Fibroblast of skin of right quadriceps (primary cell): ENCODE measurements around the gene PTPN7.
"Not testable (repeated sequence)": the region's sequence is repeated elsewhere in the genome, so short reads cannot be mapped to it uniquely, and the experiment has no call there.

Experiments used
- DNase-seq: peaks from one replicate; pipeline ENCODE4 v3.0.0-alpha.2; 2013

The PTPN7 gene

DNA sequence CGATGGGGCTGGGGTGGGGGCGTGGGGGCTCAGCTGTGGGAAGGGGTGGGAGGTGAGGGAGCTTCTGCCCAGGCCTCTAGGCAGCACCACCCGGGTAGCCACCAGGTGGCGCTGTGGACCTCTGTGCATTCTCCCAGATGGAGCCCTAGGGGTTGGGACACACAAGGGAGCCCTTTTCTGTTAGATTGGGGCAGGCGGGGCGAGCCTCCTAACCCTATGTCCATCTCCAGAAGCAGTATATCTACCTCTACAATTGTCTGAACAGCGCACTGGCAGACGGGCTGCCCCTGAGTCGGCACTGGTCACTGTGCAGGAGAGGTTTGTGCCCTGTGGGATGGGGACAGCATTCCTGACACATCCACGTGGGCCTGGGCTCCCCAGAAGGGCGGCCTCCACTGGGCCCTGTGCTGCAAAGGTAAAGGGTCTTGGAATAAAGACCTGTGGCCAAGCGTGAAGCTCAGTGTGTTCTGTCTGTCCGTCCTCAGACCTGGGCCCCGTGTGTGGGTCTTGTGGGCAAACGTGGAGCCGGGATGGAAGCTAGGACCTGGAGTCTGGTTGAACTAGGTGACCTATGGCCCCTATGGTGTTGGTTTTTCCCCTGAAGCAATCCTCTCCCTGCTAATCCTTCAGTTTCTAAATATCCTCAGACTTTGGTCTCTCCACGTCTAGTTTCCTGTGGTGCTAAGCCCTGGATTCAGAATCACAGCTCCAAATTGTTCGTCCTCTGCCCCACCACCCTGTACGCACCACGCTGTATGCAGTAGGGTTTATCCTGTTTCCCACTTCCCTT, 28.8 kb upstream of the PTPN7 start:
- peak; percentile 46 for DNase-seq

DNA sequence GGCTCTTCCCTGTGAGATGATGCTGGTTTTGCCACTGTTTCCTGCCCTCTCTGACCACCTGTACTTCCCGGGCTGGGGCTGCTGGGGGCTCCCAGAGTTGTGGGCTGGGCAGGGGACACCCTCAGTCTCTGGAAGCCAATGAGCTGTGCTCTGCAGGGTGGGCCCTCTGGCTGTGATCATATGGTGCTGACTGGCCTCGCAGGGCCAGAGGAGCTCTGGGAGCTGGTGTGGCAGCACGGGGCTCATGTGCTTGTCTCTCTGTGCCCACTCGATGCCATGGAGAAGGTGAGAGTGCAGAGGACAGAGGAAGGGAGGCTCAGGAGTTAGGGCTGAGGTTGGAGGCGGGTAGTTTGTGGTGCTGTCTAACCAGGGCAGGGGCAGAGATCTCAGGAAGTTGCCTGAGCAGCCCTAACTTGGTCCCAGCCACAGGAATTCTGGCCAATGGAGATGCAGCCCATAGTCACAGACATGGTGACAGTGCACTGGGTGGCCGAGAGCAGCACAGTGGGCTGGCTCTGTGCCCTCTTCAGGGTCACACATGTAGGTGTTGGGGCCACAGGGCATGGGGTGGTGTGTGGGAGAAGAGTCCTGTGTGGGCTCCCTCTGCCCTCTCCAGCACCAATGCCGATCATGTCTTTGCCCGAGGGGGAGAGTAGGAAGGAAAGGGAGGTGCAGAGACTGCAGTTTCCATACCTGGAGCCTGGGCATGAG, 27.4 kb upstream of the PTPN7 start:
- no peak for DNase-seq

DNA sequence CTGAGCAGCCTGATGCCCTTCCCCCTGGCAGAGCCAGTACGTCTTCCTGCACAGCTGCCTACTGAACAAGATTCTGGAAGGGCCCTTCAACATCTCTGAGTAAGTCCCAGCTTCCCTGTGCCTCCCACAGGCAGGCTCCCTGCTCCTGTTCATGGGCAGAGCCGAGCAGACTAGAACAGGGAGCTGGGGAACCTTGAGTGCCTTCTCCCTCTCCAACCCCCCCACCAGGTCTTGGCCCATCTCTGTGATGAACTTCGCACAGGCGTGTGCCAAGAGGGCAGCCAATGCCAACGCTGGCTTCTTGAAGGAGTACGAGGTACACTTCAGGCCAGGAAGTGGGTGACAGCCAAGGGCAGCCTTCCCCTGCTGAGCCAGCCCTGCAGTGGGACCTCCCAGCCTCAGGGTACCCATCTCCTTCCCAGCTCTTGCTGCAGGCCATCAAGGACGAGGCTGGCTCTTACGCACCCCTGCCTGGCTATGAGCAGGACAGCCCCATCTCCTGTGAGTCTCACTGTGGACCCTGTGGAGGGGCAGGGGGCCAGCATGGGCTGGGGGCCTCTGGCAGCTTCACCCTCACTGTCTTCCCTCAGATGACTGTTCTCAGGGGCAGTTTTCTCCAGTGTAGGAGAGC, 26.8 kb upstream of the PTPN7 start:
- no peak for DNase-seq

DNA sequence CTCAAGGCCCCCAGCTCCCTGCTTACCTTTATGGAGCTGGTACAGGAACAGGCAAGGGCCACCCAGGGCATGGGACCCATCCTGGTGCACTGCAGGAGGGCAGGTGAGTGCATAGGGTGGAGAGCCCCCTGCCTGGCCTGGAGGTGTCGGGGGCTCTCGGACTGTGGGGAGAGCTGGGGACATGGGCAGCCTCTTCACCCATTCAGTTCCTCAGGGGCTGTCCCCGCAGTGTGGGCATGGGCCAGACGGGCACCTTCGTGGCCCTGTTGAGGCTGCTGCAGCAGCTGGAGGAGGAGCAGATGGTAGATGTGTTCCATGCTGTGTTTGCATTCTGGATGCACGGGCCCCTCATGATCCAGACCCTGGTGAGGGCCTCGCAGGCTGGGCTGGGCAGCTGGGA, 25.9 kb upstream of the PTPN7 start:
- no peak for DNase-seq

DNA sequence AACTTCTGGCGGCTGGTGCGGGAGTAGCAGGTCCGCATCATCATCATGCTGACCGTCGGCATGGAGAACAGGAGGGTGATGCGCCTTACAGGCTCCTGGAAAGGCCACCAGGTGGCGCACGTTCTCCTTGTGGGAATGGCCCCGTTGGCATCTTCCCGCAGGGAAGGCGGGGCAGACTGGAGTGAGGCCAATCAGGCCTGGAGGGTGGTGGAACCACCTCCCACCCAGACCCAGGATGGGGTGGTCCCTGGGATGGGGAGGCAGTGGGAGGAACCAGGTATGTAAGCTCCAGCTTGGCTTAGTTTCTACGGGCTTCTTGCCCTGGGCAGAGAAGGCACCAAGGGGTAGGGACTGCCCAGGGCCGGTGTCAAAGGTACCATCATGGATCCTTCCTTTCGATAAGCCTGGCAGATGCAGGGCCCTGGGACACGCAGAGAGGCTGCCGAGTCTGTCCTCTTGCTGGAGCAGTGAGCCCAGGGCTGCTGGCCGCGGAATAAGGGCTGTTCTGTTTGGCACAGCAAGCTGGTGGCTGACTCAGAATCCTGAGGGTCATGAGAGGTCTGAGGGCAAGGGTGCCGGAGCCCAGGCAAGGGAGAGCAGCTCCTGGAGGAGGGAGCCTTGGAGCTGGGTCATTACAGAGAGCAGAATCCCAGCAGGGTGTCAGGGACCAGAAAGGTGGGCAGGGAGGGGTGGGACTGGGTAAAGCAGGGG, 24.5 kb upstream of the PTPN7 start:
- DNase-seq = peak; percentile 82

DNA sequence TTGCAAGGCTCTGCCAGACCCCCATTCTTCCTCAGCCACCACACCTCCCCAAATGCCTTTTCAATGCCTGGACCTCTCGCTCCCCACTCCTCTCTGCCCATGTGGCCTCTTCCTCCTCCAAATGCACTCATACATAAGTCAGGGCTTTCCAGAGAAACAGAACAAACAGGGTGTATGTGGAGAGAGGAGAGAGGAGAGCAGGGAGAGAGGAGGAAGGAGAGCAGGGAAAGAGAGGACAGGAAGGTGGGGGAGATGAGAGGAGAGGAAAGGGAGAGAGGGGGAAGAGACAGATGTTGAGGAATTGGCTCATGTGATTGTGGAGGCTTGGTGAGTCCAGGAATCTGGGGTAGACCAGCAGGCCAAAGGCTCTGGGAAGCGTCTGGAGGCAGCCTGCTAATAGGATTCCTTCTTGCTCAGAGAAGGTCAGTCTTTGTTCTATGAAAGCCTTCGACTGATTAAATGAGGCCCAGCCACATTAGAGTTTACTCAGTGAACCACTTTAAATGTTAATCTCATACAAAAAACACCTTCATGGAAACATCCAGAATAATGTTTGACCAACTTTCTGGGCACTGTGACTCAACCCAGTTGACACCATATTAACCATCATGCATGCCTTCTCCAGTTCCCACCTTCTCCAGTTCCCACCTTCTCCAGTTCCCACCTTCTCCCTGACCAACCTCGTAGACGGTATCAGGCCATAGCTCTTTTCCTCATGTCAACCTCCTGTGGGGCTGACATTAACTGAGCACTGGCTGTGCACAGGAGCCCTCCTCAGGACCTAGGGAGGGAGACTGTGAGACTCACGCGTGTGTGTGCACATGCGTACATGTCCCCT, 21.9 kb upstream of the PTPN7 start:
- DNase-seq = no peak

DNA sequence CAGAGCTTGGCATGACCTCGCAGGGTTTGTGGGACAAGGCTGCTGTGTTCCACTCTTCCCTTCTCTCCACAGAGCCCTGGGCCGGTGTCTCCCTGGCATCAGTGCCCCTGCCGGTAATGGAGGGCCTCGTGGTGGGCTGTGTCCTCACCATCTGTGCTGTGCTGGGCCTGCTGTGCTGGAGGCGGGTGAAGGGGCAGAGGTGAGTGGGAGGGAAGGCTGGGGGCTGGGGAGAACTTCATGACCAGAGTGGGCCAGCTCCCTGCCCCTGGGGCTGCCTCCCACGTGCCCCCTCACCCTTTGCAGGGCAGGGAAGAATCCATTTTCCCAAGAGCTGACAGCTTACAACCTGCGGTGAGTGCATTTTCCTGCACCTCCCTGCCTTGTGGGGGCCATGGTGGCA, 21.2 kb upstream of the PTPN7 start:
- no peak for DNase-seq

DNA sequence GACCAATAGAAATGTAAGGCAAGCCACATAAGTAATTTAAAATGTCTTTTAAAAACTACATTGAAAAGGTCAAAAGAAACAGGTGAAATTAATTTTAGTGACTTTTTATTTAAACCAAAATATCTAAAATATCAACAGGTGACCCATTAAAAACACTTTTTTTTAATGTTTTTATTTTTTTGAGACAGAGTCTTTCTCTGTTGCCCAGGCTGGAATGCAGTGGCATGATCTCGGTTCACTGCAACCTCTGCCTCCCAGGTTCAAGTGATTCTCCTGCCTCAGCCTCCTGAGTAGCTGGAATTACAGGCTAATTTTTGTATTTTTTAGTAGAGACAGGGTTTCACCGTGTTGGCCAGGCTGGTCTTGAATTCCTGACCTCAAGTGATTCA, 20.3 kb upstream of the PTPN7 start:
- DNase-seq = not testable (repeated sequence)

DNA sequence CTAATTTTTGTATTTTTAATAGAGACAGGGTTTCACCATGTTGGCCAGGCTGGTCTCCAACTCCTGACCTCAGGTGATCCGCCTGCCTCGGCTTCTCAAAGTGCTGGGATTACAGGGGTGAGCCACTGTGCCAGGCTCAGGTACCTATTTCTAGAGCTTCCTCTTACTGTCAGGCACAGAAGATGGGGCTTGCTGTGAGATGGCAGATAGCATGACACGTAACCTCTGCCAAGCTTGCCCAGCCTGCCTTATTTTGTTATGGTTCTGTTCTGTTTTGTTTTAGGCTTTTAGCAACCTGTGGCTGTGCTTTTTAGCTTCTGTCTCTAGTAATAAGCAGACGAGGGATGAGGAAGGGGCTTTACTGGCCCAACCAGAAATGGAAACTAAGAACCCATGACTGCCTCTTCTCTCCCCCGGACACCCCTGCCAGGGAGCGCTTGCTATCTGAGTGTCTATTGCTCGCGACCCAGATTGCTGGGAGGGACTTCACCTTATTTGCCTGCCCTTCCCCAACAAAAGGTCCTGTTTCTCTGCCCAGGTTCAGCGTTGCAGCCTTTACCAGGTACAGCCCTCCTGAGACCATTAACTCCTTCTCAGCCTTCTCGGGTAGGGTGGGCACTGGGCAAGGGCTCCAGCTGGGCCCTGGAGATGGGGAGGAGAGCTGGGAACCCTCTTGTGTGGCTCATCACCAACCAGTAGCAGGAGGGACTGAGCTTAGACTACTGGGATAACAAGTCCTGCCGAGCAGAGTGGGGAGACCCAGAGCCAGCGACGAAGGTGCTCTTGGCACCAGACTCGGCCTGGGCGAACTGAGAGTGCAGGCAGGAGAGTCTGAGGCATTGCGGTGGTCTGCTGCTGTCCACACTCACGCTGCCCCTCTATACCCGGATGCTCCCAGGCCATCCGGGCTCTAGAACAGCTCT, 19.7 kb upstream of the PTPN7 start:
- no peak for DNase-seq

DNA sequence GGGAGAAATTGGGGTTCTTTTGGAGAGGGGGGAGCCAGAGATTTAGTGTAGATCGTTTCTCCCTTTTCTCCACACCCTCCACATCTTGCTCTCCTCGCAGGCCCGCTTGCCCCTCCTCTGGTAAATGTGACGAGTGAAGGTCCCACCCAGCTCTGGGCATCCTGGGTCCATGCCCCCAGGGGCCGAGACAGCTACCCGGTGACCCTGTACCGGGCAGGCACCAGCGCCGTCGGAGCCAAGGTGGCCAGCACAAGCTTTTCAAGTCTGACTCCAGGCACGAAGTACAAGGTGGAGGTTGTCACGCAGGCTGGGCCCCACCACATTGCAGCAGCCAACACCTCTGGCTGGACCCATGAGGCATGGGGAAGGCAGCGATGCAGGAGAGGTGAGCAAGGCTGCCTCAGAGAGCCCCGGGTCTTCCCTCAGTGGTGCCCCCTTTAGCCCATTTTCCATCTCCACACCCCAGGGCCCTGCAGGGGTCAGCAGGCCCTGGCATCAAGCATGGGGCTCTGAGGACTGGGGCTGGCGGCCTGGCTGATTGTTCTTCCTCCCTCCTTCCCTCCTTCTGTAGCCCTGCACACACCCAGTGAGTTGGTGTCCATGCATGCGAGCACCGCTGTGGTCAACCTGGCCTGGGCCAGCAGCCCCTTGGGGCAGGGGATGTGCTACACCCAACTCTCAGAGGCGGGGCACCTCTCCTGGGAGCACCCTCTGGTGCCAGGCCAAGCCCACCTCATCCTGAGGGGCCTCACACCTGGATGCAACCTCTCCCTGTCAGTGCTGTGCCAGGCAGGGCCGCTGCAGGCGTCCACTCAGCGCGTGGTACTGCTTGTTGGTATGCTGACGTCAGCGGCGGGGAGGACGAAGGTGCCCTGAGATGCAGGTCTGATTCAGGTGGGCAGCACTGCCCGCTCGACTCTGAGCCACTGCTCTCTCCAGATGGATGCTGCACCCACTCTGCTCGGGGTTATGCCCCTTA, 16.8 kb upstream of the PTPN7 start:
- DNase-seq = no peak

DNA sequence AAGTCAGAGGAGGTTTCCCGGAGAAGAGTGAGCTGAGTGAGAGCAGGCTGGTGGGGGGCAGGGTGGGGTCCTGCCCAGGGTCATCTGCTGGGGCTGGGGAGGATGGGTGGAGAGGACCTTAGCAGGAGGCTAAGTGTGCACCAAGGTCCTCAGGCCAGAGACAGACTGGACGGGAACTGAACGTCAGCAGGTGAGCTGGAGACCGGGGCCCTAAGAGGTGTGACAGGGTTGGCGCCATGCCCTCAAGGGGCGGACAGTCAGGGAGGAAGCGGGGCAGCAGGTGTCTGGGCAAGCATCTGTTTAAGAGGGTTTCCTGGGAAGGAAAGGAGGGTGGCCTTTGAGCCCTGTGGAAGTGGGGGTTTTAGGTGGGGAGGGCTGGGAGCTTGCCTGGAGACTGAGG, 13.6 kb upstream of the PTPN7 start:
- no peak for DNase-seq

DNA sequence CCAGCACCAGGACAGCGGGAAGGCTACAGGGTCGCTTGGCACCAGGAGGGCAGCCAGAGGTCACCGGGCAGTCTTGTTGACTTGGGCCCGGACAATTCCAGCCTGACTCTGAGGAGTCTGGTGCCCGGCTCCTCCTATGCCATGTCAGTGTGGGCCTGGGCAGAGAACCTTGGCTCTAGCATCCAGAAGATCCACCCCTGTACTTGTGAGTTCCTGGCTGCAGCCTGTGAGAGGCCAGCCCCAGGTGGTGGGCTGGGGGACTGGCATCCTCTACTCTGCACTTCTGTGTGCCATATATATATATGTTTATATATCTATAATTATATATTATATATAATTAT, 11.6 kb upstream of the PTPN7 start:
- DNase-seq = no peak

DNA sequence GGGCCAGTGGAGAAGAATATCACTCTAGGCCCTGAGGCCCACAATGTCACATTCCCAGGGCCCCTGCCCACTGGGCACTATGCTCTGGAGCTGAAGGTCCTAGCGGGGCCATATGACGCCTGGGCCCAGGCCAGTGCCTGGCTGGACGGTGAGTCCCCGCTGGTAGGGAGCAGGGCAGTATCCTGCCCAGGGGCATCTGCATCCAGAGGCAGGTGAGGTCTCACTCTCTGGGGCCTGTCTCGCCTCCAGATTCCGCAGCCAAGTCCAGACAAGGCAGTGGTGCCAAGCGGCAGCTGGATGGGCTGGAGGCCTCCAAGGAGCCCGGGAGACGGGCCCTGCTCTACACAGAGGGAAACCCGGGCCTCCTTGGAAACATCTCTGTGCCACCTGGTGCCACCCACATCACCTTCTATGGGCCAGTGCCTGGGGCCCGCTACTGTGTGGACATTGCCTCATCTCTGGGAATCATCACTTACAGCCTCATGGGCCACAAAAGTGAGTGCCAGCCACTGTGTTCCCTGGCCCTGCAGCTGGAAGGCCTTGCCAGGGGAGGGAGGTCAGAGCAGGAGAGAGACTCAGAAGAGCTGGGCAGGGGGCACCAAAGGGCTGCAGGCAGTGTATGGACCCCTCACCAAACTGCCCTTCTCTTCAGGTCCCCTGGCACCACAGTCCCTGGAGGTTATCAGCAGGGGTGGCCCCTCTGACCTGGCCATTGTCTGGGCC, 11.1 kb upstream of the PTPN7 start:
- DNase-seq = no peak

DNA sequence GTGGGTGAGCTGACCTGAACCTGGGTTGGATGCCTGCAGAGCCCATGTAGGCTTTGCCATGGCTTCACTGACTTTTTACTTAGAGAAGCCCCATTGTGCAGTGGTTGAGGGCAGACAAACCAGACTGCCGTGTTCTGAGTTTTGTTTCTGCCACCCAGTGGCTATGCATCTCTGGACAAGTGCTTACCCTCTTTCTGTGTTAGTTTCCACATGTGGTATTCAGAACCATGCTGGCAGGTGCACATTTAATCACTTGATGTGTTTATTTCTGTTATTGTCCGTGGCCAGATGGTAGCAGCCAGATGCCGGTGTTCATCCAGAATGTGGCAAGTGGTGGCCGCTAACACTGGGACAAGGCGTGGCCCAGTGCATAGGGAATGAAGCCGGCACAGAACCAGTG, 10.3 kb upstream of the PTPN7 start:
- DNase-seq = no peak

DNA sequence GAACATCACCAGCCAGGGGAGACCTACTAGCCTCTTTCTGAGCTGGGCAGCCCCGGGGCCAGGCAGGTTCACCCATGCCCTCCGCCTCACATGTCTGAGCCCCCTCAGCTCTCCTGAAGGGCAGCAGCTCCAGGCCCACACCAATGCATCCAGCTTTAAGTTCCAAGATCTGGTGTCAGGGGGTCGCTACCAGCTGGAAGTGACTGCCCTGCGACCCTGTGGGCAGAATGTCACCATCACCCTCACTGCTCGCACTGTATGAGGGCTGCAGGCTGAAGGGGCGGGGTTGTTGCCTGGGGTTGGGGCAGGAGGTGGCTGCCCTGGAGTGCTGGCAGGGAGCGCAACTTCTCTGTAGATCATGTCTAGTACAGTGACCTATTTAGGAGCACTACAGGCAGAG, 8.5 kb upstream of the PTPN7 start:
- no peak for DNase-seq

DNA sequence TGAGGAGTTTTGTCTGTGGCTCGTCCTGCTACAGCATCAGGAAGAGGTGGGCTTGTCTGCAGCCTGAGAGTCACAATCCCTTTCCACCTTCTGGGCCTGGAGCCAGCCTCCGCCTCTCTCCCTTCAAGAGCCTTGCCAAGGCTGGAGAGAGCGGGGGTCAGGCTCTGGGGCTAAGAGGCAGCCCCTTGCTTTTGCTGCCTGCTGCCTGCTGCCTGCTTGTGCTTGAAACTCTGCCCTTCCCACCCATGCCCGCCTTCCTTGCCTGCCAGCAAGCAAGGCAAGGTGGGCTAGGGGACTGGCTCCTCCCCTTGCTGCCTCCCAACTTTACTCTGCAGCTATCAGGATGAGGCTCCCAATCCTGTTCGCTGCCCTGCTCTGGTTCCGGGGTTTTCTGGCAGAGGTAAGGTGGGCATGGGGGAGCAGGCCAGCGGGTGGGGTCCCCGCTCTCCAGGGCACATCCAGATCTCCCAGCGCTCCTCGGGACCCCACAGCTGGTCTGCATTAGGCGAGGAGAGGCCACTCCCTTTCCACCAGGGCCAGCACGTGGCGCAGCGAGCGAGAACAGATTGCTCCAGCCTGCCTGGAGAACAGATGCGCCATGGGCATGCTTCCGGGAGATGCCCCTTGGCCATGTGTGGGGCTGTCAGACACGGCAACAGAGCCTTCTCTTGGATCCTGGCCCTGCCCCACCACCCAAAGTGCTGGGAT, 7.5 kb upstream of the PTPN7 start:
- peak; percentile 24 for DNase-seq

DNA sequence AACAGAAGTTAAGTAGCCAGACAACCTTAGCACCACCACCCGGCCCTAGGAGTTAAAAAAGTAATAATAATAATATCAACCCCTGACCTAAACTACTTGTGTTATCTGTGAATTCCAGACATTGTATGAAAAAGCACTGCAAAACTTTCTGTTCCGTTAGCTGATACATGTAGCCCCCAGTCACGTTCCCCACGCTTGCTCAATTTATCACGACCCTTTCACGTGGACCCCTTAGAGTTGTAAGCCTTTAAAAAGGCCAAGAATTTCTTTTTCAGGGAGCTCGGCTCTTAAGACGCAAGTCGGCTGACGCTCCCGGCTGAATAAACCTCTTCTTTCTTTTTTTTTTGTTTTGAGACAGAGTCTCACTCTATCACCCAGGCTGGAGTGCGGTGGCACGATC, 6.7 kb upstream of the PTPN7 start:
- not testable (repeated sequence) for DNase-seq

DNA sequence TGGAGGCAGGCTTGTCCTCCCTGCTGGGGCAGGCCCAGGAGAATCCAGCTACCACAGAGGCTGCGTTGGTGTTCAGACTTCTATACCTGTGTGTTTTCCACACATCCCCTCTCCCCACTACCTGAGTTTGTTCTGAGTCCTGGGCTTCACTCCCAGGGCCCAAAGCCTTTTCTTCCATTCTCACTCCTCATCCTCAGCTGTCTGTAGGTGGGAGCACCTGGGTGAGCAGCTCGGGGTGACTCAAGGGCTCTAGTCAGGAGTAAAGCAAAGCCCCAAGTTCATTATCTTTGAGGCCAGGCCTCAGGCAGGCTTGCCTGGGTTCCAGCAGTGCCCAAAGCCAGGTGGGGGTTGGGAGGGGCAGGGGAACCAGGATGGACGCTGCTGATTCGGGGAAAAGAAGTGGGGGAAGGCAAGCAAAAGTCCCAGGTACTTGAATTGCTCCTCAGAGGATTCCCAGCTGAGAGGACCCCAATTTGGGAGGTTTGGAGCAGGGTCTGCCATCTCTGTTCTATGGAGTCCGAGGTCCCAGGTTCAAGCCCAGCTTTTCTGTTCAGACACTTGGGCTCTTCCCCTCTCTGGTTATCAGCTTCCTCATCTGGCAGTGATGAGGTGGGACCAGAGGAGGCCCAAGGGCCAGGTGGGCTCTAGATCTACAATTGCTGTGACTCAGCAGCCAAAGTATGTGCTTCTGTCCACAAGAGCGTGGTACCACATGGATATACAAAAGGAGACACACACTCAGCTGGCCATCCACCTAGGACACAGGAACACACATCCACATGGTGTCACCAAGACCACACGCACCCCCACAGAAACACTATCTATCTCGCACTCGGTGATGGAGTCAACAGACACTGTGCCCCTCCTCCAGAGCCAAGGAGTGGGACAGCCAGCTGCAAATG, 5.8 kb upstream of the PTPN7 start:
- DNase-seq = no peak
